Esophagus squamous epithelium (tissue), 4 donors: ENCODE results near the gene NAAA.

Source experiments
- POLR2A ChIP-seq, 4 donors: fragments of 450-650 bp; IDR thresholded peaks; one replicate each; pipeline ENCODE4 v1.6.1; 2017; ENCODE audit warnings: antibody characterized with exemption in 4 of 4, mild to moderate bottlenecking in 4 of 4, moderate library complexity in 3 of 4
- TF ChIP-seq, protein P1 (sequence below), 6 experiments: fragments of 450-650 bp in 4 of 6; fragments of 200-600 bp in 2 of 6; sonication (generic) in 2 of 6; IDR thresholded peaks; one replicate each; pipeline ENCODE4 v1.5.1; 2016 to 2019; ENCODE audit warnings: antibody characterized with exemption in 6 of 6, mild to moderate bottlenecking in 4 of 6, moderate library complexity in 4 of 6

DNA sequence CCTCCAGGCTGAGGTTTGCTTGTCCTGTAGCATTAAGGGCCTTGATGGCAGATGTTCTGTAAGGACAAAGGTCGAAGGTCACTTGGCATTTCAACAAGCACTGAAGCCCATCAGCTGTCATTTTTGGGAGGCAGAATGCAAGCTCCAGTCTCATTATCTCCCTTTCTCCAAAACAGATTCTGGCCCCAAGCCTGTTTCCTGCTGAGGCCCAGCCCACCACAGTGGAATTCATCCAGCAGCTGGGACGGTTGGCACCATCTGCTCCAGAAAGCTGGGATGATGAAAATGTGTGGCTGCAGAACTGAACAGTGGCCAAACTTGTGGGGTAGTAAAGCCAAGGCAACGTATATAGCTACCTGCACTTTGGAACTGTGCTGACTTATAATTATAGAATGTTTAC is 20.9 kb downstream of the NAAA start:
- TF ChIP-seq, protein P1, sequence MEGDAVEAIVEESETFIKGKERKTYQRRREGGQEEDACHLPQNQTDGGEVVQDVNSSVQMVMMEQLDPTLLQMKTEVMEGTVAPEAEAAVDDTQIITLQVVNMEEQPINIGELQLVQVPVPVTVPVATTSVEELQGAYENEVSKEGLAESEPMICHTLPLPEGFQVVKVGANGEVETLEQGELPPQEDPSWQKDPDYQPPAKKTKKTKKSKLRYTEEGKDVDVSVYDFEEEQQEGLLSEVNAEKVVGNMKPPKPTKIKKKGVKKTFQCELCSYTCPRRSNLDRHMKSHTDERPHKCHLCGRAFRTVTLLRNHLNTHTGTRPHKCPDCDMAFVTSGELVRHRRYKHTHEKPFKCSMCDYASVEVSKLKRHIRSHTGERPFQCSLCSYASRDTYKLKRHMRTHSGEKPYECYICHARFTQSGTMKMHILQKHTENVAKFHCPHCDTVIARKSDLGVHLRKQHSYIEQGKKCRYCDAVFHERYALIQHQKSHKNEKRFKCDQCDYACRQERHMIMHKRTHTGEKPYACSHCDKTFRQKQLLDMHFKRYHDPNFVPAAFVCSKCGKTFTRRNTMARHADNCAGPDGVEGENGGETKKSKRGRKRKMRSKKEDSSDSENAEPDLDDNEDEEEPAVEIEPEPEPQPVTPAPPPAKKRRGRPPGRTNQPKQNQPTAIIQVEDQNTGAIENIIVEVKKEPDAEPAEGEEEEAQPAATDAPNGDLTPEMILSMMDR (IDR thresholded peaks at IDR 0.05) = no peak
- TF ChIP-seq POLR2A (IDR thresholded peaks at IDR 0.05) = no peak
